Ovary (tissue), 3 donors: ENCODE data around the gene FAM171A1.
"Not testable (repeated sequence)": the region's sequence is repeated elsewhere in the genome, so short reads cannot be mapped to it uniquely, and the experiment has no call there.

ENCODE experiments used
- EP300 ChIP-seq: sonication (generic); formaldehyde crosslinking; IDR thresholded peaks from one replicate; pipeline ENCODE4 v1.6.1; 2017; ENCODE audit warnings: antibody characterized with exemption
- TF ChIP-seq, protein P1 (sequence below), 3 donors: fragments of 450-650 bp in 2 of 3; fragments of 200-600 bp in 1 of 3; IDR thresholded peaks; one replicate each; pipeline versions ENCODE4 v1.5.1 to v1.8.0; 2016 to 2022; ENCODE audit warnings: antibody characterized with exemption in 3 of 3, mild to moderate bottlenecking in 1 of 3
- donor health status: DM: no; HTN: no; CAD: no.

GRCh38 chr10:15202301-15202621 is 168.8 kb downstream of the FAM171A1 start:
- TF ChIP-seq, protein P1, sequence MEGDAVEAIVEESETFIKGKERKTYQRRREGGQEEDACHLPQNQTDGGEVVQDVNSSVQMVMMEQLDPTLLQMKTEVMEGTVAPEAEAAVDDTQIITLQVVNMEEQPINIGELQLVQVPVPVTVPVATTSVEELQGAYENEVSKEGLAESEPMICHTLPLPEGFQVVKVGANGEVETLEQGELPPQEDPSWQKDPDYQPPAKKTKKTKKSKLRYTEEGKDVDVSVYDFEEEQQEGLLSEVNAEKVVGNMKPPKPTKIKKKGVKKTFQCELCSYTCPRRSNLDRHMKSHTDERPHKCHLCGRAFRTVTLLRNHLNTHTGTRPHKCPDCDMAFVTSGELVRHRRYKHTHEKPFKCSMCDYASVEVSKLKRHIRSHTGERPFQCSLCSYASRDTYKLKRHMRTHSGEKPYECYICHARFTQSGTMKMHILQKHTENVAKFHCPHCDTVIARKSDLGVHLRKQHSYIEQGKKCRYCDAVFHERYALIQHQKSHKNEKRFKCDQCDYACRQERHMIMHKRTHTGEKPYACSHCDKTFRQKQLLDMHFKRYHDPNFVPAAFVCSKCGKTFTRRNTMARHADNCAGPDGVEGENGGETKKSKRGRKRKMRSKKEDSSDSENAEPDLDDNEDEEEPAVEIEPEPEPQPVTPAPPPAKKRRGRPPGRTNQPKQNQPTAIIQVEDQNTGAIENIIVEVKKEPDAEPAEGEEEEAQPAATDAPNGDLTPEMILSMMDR (IDR thresholded peaks at IDR 0.05) = not testable (repeated sequence)
- TF ChIP-seq EP300 = not testable (repeated sequence)
